ENCODE results near the gene ZNF280D. TPM values are rescaled to one million over a fixed set of nuclear protein-coding genes. Genes with fewer than 3 reads are reported as not detected.

Gene ZNF280D
- polyA plus RNA-seq, 1 donor from 2014 or later: 35.4 TPM

DNA sequence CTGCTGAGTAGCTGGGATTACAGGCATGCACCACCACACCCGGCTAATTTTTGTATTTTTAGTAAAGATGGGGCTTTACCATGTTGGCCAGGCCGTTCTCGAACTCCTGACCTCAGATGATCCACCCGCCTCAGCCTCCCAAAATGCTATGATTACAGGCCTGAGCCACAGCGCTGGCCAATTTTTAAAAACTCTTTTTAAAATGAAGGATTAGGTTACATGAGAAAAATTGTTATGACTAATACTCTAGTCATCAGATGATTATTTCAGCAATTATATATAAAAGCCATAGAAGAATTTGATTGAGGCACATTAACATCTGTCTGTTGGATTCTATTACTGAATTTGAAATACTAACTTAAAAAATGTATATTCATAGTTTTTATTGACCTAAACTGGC, 134.3 kb downstream of the ZNF280D start:
- H3K27ac ChIP-seq (ENCODE audit: low read length): no peak overlapping the region
- TF ChIP-seq EP300 (conservative IDR thresholded peaks at IDR 0.05; ENCODE audit: poor library complexity, severe bottlenecking) (no peak), POLR2AphosphoS5 (IDR thresholded peaks at IDR 0.05) (no peak), RAD21 (conservative IDR thresholded peaks at IDR 0.05) (no peak), TAF1 (IDR thresholded peaks at IDR 0.05; ENCODE audit: low read depth) (no peak), SMC3 (conservative IDR thresholded peaks at IDR 0.05; ENCODE audit: poor library complexity) (no peak), MXI1 (conservative IDR thresholded peaks at IDR 0.05; ENCODE audit: poor library complexity, severe bottlenecking) (no peak), EZH2 (IDR thresholded peaks at IDR 0.05; ENCODE audit: borderline replicate concordance, insufficient read depth, low read length, poor library complexity, severe bottlenecking) (no peak)
- TF ChIP-seq, protein P1, sequence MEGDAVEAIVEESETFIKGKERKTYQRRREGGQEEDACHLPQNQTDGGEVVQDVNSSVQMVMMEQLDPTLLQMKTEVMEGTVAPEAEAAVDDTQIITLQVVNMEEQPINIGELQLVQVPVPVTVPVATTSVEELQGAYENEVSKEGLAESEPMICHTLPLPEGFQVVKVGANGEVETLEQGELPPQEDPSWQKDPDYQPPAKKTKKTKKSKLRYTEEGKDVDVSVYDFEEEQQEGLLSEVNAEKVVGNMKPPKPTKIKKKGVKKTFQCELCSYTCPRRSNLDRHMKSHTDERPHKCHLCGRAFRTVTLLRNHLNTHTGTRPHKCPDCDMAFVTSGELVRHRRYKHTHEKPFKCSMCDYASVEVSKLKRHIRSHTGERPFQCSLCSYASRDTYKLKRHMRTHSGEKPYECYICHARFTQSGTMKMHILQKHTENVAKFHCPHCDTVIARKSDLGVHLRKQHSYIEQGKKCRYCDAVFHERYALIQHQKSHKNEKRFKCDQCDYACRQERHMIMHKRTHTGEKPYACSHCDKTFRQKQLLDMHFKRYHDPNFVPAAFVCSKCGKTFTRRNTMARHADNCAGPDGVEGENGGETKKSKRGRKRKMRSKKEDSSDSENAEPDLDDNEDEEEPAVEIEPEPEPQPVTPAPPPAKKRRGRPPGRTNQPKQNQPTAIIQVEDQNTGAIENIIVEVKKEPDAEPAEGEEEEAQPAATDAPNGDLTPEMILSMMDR (IDR thresholded peaks at IDR 0.05; ENCODE audit: poor library complexity, severe bottlenecking): no peak
- TF ChIP-seq, protein P2, sequence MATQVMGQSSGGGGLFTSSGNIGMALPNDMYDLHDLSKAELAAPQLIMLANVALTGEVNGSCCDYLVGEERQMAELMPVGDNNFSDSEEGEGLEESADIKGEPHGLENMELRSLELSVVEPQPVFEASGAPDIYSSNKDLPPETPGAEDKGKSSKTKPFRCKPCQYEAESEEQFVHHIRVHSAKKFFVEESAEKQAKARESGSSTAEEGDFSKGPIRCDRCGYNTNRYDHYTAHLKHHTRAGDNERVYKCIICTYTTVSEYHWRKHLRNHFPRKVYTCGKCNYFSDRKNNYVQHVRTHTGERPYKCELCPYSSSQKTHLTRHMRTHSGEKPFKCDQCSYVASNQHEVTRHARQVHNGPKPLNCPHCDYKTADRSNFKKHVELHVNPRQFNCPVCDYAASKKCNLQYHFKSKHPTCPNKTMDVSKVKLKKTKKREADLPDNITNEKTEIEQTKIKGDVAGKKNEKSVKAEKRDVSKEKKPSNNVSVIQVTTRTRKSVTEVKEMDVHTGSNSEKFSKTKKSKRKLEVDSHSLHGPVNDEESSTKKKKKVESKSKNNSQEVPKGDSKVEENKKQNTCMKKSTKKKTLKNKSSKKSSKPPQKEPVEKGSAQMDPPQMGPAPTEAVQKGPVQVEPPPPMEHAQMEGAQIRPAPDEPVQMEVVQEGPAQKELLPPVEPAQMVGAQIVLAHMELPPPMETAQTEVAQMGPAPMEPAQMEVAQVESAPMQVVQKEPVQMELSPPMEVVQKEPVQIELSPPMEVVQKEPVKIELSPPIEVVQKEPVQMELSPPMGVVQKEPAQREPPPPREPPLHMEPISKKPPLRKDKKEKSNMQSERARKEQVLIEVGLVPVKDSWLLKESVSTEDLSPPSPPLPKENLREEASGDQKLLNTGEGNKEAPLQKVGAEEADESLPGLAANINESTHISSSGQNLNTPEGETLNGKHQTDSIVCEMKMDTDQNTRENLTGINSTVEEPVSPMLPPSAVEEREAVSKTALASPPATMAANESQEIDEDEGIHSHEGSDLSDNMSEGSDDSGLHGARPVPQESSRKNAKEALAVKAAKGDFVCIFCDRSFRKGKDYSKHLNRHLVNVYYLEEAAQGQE (IDR thresholded peaks at IDR 0.05; ENCODE audit: borderline replicate concordance): no peak
- H2AFZ ChIP-seq (ENCODE audit: low read depth, low read length): no peak overlapping the region
- H3K79me2 ChIP-seq (replicated peaks; ENCODE audit: insufficient read depth, low read length): no peaks in the 10 kb centered on the region
- H4K20me1 ChIP-seq (ENCODE audit: insufficient read depth): no peaks in the 10 kb centered on the region
- H3K9me2 ChIP-seq (ENCODE audit: insufficient read depth, low read length): no peaks in the 10 kb centered on the region
- H3K4me2 ChIP-seq (ENCODE audit: low read length): no peak overlapping the region
- H3K36me3 ChIP-seq (ENCODE audit: insufficient read depth, low read length): no peaks in the 10 kb centered on the region
- H3K9ac ChIP-seq (ENCODE audit: low read length): no peak overlapping the region
- no peaks in the 10 kb centered on the region for H3K27me3 ChIP-seq (ENCODE audit: insufficient read depth, low read depth, low read length)
- H3K9me3 ChIP-seq (ENCODE audit: low read length): peaks cover 4% of the 10 kb centered on the region
- no peak overlapping the region for H3K4me3 ChIP-seq (ENCODE audit: low read length)
- no peaks in the 10 kb centered on the region for H3F3A ChIP-seq (ENCODE audit: insufficient read depth, low read length, poor library complexity, severe bottlenecking)

DNA sequence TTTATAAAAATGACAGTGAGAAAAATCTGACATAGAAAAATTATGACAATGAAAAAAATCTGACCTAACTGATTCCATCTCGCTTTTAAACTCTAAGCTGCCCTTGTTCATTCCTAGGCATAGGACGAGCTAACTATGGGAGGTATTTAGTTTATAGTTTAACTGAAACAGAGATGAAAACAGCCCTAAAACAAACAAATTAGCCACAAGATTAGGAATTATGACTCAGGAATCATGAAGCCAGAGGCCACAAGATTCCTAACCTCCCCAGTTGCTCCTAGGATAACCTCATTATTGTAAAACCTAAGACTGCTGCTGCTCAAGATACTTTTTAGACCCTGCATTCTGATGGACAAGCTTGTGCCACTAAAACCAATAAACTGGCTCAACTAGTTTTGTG, 145.6 kb downstream of the ZNF280D start:
- H3F3A ChIP-seq (ENCODE audit: insufficient read depth, low read length, poor library complexity, severe bottlenecking): no peaks in the 10 kb centered on the region

More for the DNA sequence above, 145.6 kb downstream of the ZNF280D start:
- H3K27me3 ChIP-seq (ENCODE audit: insufficient read depth, low read depth, low read length): no peaks in the 10 kb centered on the region
- no peaks in the 10 kb centered on the region for H3K9me2 ChIP-seq (ENCODE audit: insufficient read depth, low read length)
- no peaks in the 10 kb centered on the region for H3K36me3 ChIP-seq (ENCODE audit: insufficient read depth, low read length)
- H3K79me2 ChIP-seq (replicated peaks; ENCODE audit: insufficient read depth, low read length): no peaks in the 10 kb centered on the region
- no peaks in the 10 kb centered on the region for H4K20me1 ChIP-seq (ENCODE audit: insufficient read depth)
- no peak overlapping the region for H3K27ac ChIP-seq (ENCODE audit: low read length)
- peaks cover 6% of the 10 kb centered on the region for H3K9me3 ChIP-seq (ENCODE audit: low read length)
- H3K9ac ChIP-seq (ENCODE audit: low read length): no peak overlapping the region
- H2AFZ ChIP-seq (ENCODE audit: low read depth, low read length): no peak overlapping the region
- H3K4me3 ChIP-seq (ENCODE audit: low read length): no peak overlapping the region
- TF ChIP-seq EZH2 (IDR thresholded peaks at IDR 0.05; ENCODE audit: borderline replicate concordance, insufficient read depth, low read length, poor library complexity, severe bottlenecking): no peak
- no peak for TF ChIP-seq RAD21 (conservative IDR thresholded peaks at IDR 0.05)
- TF ChIP-seq POLR2AphosphoS5 (IDR thresholded peaks at IDR 0.05): no peak
- TF ChIP-seq, protein P1 (IDR thresholded peaks at IDR 0.05; ENCODE audit: poor library complexity, severe bottlenecking): no peak
- TF ChIP-seq SMC3 (conservative IDR thresholded peaks at IDR 0.05; ENCODE audit: poor library complexity): no peak
- no peak overlapping the region for H3K4me2 ChIP-seq (ENCODE audit: low read length)
